Mucosa of descending colon (tissue), 3 donors: ENCODE data around the gene CPB2. TPM values are rescaled to one million over a fixed set of nuclear protein-coding genes. Genes with fewer than 3 reads are reported as not detected.

Experiments
- ATAC-seq: fragments of 200-7000 bp; cut with Tn5 transposase; one replicate; pipeline ENCODE4 v1.9.1; 2020; ENCODE audit warnings: mild to moderate bottlenecking, moderate library complexity
- DNase-seq, 3 donors: peaks; one replicate each; pipeline ENCODE4 v3.0.0-alpha.2; 2020
- H3K36me3 ChIP-seq: fragments of 200-600 bp; one replicate; pipeline ENCODE4 v1.8.0; 2021; ENCODE audit warnings: low read depth, mild to moderate bottlenecking
- H3K4me1 ChIP-seq: fragments of 200-600 bp; one replicate; pipeline ENCODE4 v1.8.0; 2021; ENCODE audit warnings: low read depth, mild to moderate bottlenecking
- H3K4me3 ChIP-seq: fragments of 200-600 bp; one replicate; pipeline ENCODE4 v1.8.0; 2021; ENCODE audit warnings: mild to moderate bottlenecking
- H3K9me3 ChIP-seq: fragments of 200-600 bp; one replicate; pipeline ENCODE4 v1.8.0; 2021; ENCODE audit warnings: mild to moderate bottlenecking
- intact Hi-C, 2 donors: fragments of 100-400 bp; cut with DNase I in 1 of 2; cut with micrococcal nuclease in 1 of 2; formaldehyde crosslinking; loops; one replicate each; pipeline versions ENCODE4 v1.11.0 to v1.11.1; 2022; cut with DNase I, micrococcal nuclease
- total RNA-seq, 3 donors: library from RNA; stranded (reverse); fragmentation: NEBNext Ultra II Directional in 2 of 3; extraction: Animal tissue kit (Norgen Biotek cat#: 25700) in 2 of 3; gene quantifications; one replicate each; pipeline versions ENCODE4 v1.2.1 to v1.2.4, GENCODE V29; 2021 to 2023
- TF ChIP-seq, protein P1 (sequence below): fragments of 200-600 bp; IDR thresholded peaks from one replicate; pipeline ENCODE4 v1.8.0; 2022; ENCODE audit warnings: antibody characterized with exemption, mild to moderate bottlenecking
- donor health status: DM: no; HTN: no; CAD: no; lungs with moderate emphysema.
- donor health status: DM: no; HTN: no; CAD: no.
- donor health status: DM: no; HTN: yes; CAD: no.

CPB2 gene
- total RNA-seq, 3 donors from 2014 or later: not detected

DNA sequence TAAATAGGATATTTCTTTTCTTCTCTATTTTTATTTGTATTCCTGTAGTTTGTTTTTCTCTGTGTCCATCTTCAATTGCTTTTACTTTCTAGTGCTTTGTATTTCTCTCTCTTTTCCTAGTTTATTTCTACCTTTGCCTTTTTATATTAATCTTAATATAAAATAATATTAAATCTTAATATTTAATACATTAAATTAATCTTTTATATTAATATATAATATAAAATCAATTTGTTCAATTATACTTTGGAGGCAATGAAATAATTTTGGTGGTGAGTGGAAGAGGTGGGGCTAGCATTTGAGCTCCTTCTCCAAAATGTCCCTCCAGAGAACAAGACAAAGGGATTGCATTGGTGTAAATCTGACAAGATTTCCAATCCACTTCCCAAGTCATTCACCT is 6.3 kb upstream of the CPB2 start:
- Histone ChIP-seq H3K9me3 (no peaks in the 10 kb centered on the region), H3K36me3 (no peaks in the 10 kb centered on the region), H3K4me1 (no peaks in the 10 kb centered on the region), H3K4me3 (no peak overlapping the region)
- intact Hi-C loops: no loop called here
- DNase-seq (no peak), ATAC-seq (no peak)
- TF ChIP-seq, protein P1, sequence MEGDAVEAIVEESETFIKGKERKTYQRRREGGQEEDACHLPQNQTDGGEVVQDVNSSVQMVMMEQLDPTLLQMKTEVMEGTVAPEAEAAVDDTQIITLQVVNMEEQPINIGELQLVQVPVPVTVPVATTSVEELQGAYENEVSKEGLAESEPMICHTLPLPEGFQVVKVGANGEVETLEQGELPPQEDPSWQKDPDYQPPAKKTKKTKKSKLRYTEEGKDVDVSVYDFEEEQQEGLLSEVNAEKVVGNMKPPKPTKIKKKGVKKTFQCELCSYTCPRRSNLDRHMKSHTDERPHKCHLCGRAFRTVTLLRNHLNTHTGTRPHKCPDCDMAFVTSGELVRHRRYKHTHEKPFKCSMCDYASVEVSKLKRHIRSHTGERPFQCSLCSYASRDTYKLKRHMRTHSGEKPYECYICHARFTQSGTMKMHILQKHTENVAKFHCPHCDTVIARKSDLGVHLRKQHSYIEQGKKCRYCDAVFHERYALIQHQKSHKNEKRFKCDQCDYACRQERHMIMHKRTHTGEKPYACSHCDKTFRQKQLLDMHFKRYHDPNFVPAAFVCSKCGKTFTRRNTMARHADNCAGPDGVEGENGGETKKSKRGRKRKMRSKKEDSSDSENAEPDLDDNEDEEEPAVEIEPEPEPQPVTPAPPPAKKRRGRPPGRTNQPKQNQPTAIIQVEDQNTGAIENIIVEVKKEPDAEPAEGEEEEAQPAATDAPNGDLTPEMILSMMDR: no peak

DNA sequence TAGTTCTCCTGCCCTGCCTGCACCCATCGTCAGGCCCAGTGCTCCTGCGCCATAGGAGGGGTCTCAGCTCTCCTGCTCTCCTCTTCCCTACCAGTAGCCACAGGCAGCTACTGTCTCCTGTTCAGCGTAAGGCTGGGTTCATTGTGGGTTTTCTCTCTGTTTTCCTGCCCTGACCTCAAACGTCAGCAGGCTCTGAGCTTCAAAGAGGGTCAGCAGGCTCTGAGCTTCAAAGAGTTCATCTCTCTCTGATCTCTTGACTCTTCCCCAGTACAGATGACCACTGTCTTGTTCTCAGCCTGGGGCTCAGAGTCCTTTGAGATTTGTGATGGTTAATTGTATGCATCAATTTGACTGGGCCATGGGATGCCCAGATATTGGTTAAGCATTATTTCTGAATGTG is 4.6 kb upstream of the CPB2 start:
- ATAC-seq (no peak), DNase-seq (no peak)
- H3K4me3 ChIP-seq: no peak overlapping the region

DNA sequence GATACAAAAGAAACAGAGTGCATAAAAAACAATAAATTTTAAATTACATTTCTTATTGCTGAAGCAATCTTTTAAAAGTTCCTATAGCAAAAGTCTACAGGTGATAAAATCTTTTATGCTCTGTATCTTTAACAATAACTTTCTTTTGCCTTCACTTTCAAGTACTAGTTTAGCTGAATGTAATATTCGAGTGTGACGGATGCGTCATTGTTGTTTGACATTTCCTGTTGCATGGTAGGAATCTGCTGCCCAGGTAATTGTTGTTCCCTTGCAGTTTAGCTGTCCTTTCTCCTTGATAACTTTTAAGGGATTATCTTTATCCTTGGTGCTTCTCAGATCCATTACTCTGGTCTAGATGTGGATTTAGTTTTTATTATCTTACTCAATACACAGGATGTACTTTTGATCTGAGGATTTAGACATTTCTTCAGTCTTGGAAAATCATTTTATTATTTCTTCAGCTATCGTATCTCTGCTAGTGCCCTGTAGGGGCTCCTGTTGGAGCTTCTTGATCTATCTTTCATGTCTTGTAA is 2.1 kb upstream of the CPB2 start:
- no peak for DNase-seq
- no peak for ATAC-seq
- no peaks in the 10 kb centered on the region for H3K9me3 ChIP-seq
- H3K4me1 ChIP-seq: no peaks in the 10 kb centered on the region
- TF ChIP-seq, protein P1: no peak
- no peak overlapping the region for H3K4me3 ChIP-seq
- intact Hi-C loops: no loop called here
- H3K36me3 ChIP-seq: no peaks in the 10 kb centered on the region

More for the DNA sequence above, 4.6 kb upstream of the CPB2 start:
- Histone ChIP-seq H3K36me3 (no peaks in the 10 kb centered on the region), H3K9me3 (no peaks in the 10 kb centered on the region), H3K4me1 (no peaks in the 10 kb centered on the region)
- TF ChIP-seq, protein P1: no peak
- intact Hi-C loops: no loop called here

- ATAC-seq: no peak
- Histone ChIP-seq H3K4me3 (no peak overlapping the region), H3K36me3 (no peaks in the 10 kb centered on the region), H3K4me1 (no peaks in the 10 kb centered on the region), H3K9me3 (no peaks in the 10 kb centered on the region)
- DNase-seq: no peak
- TF ChIP-seq, protein P1: no peak
- intact Hi-C loops: no loop called here
Measured at GRCh38 chr13:46103037-46103436, 1.8 kb downstream of the CPB2 start.

- intact Hi-C loops: no loop called here
- TF ChIP-seq, protein P1: no peak
- H3K4me1 ChIP-seq: no peaks in the 10 kb centered on the region
- DNase-seq (no peak), ATAC-seq (no peak)
- no peaks in the 10 kb centered on the region for H3K9me3 ChIP-seq
- H3K36me3 ChIP-seq: no peaks in the 10 kb centered on the region
- no peak overlapping the region for H3K4me3 ChIP-seq
Measured at GRCh38 chr13:46102255-46102605, 2.6 kb downstream of the CPB2 start.
